Measurements from ENCODE around the gene PCBP3. TPM values are rescaled to one million over a fixed set of nuclear protein-coding genes. Genes with fewer than 3 reads are reported as not detected.
"Not testable (repeated sequence)": the region's sequence is repeated elsewhere in the genome, so short reads cannot be mapped to it uniquely, and the experiment has no call there.

PCBP3 gene
- total and polyA plus RNA-seq, 2 donors from 2014 or later, result 2.3 to 5.4 TPM

DNA sequence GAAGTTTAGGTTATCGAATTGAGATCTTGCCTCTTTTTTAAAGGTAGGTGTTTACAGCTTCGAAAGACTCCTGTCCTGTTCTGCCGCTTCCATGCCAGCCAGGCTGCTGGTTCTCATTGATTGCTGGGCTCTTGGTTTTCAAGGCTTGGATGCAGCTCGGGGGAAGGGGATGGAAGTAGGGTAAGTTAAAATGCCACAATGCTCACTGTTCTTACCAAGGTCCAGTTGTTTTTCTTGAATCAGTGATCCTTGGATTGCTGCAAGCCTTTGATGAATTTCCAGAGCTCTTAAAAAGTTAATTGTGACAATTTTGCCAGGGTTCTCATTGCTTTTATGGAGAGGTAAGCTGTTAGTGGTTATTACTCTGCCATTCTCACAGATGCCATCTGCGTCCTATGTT is 74.9 kb downstream of the PCBP3 start:
- no peak overlapping the region for H3K4me3 ChIP-seq (ENCODE audit: low read length in 3 of 3)
- intact Hi-C loops (cut with DNase I), result no loop called here
- H3K9ac ChIP-seq (ENCODE audit: low read length in 3 of 3), result no peak overlapping the region
- no peaks in the 10 kb centered on the region for H3K9me3 ChIP-seq (ENCODE audit: control insufficient read depth in 2 of 3, insufficient read depth in 1 of 3, low read length in 3 of 3)
- DNase-seq (no peak), FAIRE-seq (no peak)
- H3K4me1 ChIP-seq (ENCODE audit: control insufficient read depth in 2 of 3, insufficient read depth in 2 of 3, low read depth in 1 of 3, low read length in 3 of 3), result no peaks in the 10 kb centered on the region
- H3K27ac ChIP-seq (ENCODE audit: low read depth in 2 of 2, low read length in 2 of 2), result no peak overlapping the region
- no peak for TF ChIP-seq CTCF (IDR thresholded peaks at IDR 0.05; ENCODE audit: borderline replicate concordance, extremely low read depth, insufficient read depth)
- H3K36me3 ChIP-seq (ENCODE audit: control insufficient read depth in 2 of 3, insufficient read depth in 3 of 3, low read length in 3 of 3), result no peaks in the 10 kb centered on the region
- no peaks in the 10 kb centered on the region for H3K27me3 ChIP-seq (ENCODE audit: control insufficient read depth, insufficient read depth, low read length)

DNA sequence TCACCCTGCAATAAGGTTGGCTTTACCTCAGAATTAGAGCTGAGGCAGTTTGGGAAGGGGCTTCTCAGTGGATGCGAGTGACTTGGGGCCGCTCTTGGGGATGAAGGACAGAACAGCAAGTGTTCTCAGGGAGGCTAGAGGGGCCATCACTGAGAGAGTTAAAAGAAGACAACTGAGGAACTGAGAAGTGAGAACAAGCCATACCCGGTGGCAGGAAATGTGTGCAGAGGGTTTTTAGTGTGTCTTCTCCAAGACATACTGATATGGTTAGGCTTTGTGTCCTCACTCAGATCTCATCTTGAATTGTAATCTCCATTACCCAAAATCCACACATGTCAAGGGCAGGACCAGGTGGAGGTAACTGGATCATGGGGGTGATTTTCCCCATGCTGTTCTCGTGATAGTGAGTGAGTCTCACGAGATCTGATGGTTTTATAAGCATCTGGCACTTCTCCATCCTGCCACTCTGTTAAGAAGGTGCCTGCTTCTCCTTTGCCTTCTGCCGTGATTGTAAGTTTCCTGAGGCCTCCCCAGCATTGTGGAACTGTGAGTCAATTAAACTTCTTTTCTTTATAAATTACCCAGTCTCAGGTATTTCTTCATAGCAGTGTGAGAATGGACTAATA is 75.8 kb downstream of the PCBP3 start:
- no peak for FAIRE-seq
- Histone ChIP-seq H3K9ac (ENCODE audit: low read length in 3 of 3) (no peak overlapping the region), H3K36me3 (ENCODE audit: control insufficient read depth in 2 of 3, insufficient read depth in 3 of 3, low read length in 3 of 3) (no peaks in the 10 kb centered on the region), H3K27ac (ENCODE audit: low read depth in 2 of 2, low read length in 2 of 2) (no peak overlapping the region), H3K9me3 (ENCODE audit: control insufficient read depth in 2 of 3, insufficient read depth in 1 of 3, low read length in 3 of 3) (no peaks in the 10 kb centered on the region), H3K4me3 (ENCODE audit: low read length in 3 of 3) (no peak overlapping the region), H3K27me3 (ENCODE audit: control insufficient read depth, insufficient read depth, low read length) (no peaks in the 10 kb centered on the region), H3K4me1 (ENCODE audit: control insufficient read depth in 2 of 3, insufficient read depth in 2 of 3, low read depth in 1 of 3, low read length in 3 of 3) (no peaks in the 10 kb centered on the region)
- no peak for TF ChIP-seq CTCF (IDR thresholded peaks at IDR 0.05; ENCODE audit: borderline replicate concordance, extremely low read depth, insufficient read depth)
- intact Hi-C loops (cut with DNase I), result no loop called here
- no peak for DNase-seq

DNA sequence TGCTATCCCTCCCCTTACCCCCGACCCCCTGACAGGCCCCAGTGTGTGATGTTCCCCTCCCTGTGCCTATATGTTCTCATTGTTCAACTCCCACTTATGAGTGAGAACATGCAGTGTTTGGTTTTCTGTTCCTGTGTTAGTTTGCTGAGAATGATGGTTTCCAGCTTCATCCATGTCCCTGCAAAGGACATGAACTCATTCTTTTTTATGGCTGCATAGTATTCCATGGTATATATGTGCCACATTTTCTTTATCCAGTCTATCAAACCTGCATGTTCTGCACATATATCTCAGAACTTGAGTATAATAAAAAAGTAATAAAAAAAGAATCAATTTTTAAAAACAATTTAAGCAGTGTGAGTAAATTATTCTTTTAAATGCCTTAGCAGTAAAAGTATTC is 76.7 kb downstream of the PCBP3 start:
- FAIRE-seq; DNase-seq; H3K4me1 ChIP-seq (ENCODE audit: control insufficient read depth in 2 of 3, insufficient read depth in 2 of 3, low read depth in 1 of 3, low read length in 3 of 3); intact Hi-C loops (cut with DNase I); H3K4me3 ChIP-seq (ENCODE audit: low read length in 3 of 3); H3K27ac ChIP-seq (ENCODE audit: low read depth in 2 of 2, low read length in 2 of 2); H3K36me3 ChIP-seq (ENCODE audit: control insufficient read depth in 2 of 3, insufficient read depth in 3 of 3, low read length in 3 of 3); H3K9ac ChIP-seq (ENCODE audit: low read length in 3 of 3); H3K9me3 ChIP-seq (ENCODE audit: control insufficient read depth in 2 of 3, insufficient read depth in 1 of 3, low read length in 3 of 3); H3K27me3 ChIP-seq (ENCODE audit: control insufficient read depth, insufficient read depth, low read length): not testable (repeated sequence)

- intact Hi-C loops (cut with DNase I), result no loop called here
- TF ChIP-seq CTCF (IDR thresholded peaks at IDR 0.05; ENCODE audit: borderline replicate concordance, extremely low read depth, insufficient read depth), result no peak
- no peaks in the 10 kb centered on the region for H3K27me3 ChIP-seq (ENCODE audit: control insufficient read depth, insufficient read depth, low read length)
- FAIRE-seq, result no peak
- no peaks in the 10 kb centered on the region for H3K9me3 ChIP-seq (ENCODE audit: control insufficient read depth in 2 of 3, insufficient read depth in 1 of 3, low read length in 3 of 3)
- no peak for DNase-seq
- no peak overlapping the region for H3K9ac ChIP-seq (ENCODE audit: low read length in 3 of 3)
- H3K4me3 ChIP-seq (ENCODE audit: low read length in 3 of 3), result no peak overlapping the region
- H3K4me1 ChIP-seq (ENCODE audit: control insufficient read depth in 2 of 3, insufficient read depth in 2 of 3, low read depth in 1 of 3, low read length in 3 of 3), result no peaks in the 10 kb centered on the region
- no peaks in the 10 kb centered on the region for H3K36me3 ChIP-seq (ENCODE audit: control insufficient read depth in 2 of 3, insufficient read depth in 3 of 3, low read length in 3 of 3)
- no peak overlapping the region for H3K27ac ChIP-seq (ENCODE audit: low read depth in 2 of 2, low read length in 2 of 2)
Observed at GRCh38 chr21:45721671-45722070, 78.1 kb downstream of the PCBP3 start.

All from kidney (tissue), 14 donors.